Activated naive CD4-positive, alpha-beta T cell treated with anti-CD3 and anti-CD28 coated beads, Interleukin-2, amount 50 U/mL, for 72 hours (primary cell): ENCODE data around the gene ACE2. TPM values are rescaled to one million over a fixed set of nuclear protein-coding genes. Genes with fewer than 3 reads are reported as not detected.

Experiments
- ATAC-seq, 2 donors: fragments of 150-1000 bp; cut with Tn5 transposase; 2 replicates each; pipeline ENCODE4 v1.10.0; 2021; ENCODE audit warnings: mild to moderate bottlenecking in 2 of 2, moderate library complexity in 2 of 2
- DNase-seq, 2 donors: peaks; one replicate each; pipeline ENCODE4 v3.0.0; 2021 to 2022; ENCODE audit warnings: low spot score in 2 of 2
- H3K27ac Mint-ChIP-seq, 2 donors: one replicate each; pipeline ENCODE4 v1.8.0; 2022; ENCODE audit warnings: mild to moderate bottlenecking in 2 of 2, mixed read lengths in 2 of 2
- H3K36me3 Mint-ChIP-seq, 2 donors: one replicate each; pipeline ENCODE4 v1.8.0; 2022; ENCODE audit warnings: mixed read lengths in 2 of 2
- H3K9me3 Mint-ChIP-seq, 2 donors: one replicate each; pipeline ENCODE4 v1.8.0; 2022; ENCODE audit warnings: mixed read lengths in 2 of 2
- total RNA-seq, 2 donors: library from RNA; stranded (reverse); gene quantifications; one replicate each; pipeline ENCODE4 v1.2.3, GENCODE V29; 2022

The ACE2 gene
- total RNA-seq, 2 donors from 2014 or later = 0.20 TPM; not detected in 1

DNA sequence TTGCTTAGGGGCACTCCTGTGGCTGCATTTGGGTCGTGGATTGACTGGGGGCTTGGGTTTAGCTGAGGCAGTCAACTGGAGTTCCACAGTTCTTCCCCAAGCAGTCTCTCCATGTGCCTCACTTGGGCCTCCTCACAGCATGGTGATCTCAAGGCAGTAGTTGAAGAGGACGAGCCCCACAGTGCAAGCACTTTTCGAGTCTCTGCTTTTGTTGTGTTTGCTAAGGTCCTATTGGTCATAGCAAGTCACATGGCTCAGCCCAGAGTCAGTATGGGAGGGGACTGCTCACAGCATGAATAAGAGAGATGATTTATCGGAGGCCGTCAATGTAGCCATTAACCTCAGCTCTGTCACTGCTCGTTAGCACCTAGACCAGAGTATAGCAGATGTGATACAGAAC lies 70.4 kb downstream of the ACE2 start:
- Mint-ChIP-seq H3K36me3 (no peaks in the 10 kb centered on the region), H3K27ac (no peak overlapping the region), H3K9me3 (no peaks in the 10 kb centered on the region)
- DNase-seq = no peak
- no peak for ATAC-seq

DNA sequence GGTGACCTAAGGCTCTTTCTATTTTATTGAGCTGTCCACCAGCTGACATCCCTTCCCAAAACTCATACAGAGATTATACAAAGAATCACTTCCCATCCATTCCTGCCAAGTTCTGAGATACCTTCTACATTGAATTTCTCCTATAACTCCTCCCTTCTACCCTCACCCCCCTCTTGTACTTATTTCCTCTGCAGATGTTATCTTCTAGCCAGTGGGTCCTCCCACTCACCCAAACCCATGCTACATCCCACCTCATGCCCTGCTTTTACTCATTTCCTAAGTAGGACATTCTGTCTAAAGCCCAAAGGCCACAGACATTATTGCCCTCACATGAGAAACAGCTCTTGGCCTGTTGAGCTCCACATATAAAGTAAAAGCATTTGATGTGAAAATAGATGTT lies 71.6 kb downstream of the ACE2 start:
- ATAC-seq = no peak
- DNase-seq = no peak
- Mint-ChIP-seq H3K9me3 (no peaks in the 10 kb centered on the region), H3K36me3 (no peaks in the 10 kb centered on the region), H3K27ac (no peak overlapping the region)

DNA sequence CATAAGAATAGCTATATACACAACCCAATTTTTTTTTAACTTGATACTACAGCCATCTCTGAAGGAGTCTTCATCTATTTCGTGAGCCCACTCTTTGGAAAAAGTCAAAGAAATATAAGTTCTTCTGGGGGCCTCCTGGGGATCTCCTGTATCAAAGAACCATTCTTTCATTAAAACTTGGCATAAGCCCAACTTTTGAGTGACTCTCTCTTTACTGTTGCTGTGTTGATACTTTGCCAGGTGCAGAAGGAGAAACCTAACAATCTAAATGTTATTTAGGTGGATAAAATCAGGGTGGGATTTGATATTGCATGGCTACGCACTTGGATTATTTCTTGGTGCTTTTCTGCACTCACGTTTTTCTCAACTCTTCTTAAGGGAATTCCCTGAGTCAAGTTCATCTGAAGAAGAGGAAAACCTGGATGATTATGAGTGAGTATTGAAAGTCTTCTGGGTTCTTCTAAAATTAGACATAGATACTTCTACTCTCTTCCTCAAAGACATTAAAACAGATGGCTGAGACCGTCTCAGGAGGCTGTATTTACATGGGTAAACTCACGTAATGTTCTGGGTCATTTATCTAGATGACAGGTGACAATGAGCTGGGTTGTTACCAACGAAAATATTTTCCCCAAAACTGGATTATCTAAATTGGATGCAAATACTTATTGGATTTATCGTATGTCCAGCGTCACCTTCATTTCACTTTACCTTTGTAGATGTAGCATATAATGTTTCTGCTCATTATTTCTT lies 74.9 kb downstream of the ACE2 start:
- H3K36me3 Mint-ChIP-seq = no peaks in the 10 kb centered on the region
- DNase-seq (no peak), ATAC-seq (no peak)
- H3K9me3 Mint-ChIP-seq = no peaks in the 10 kb centered on the region
- no peak overlapping the region for H3K27ac Mint-ChIP-seq

DNA sequence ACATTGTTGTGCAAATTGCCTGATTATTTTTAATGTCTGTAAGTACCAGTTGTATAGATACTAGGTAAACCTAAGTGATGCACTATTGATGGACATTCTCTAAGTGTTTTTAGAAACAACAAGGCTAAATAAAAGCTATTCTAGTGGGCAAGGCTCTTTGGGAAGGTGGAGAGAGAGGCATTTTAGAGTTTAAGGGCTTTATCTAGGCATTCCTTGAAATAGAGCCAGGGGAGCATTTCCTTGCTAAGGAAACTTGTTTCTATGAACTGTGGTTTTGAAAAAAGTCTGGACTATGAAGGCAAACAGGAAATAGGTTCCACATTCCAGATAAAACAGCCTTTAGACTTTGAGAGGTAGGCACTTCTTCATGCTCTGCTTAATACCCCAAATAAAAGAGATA lies 76.3 kb downstream of the ACE2 start:
- no peak overlapping the region for H3K27ac Mint-ChIP-seq
- no peaks in the 10 kb centered on the region for H3K36me3 Mint-ChIP-seq
- DNase-seq (no peak), ATAC-seq (no peak)
- no peaks in the 10 kb centered on the region for H3K9me3 Mint-ChIP-seq

DNA sequence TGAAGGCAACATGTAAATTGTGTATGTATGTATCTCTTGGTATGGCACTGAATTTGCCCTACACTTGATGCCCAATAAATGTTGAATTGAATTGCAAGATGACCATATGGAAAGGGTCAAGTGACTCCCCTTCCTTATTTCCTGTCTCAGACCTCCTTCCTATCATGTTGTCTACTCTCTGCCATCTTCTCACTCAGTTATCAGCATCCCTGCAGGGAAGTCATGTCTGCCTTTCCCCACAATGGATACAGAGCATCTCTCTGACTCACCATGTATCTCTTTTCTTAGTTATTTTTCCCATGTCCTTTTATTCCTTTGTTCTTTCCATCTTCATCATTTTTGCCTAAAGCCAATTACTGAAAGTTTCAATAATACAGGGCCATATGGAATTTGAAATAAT lies 77.7 kb downstream of the ACE2 start:
- ATAC-seq = no peak

DNA sequence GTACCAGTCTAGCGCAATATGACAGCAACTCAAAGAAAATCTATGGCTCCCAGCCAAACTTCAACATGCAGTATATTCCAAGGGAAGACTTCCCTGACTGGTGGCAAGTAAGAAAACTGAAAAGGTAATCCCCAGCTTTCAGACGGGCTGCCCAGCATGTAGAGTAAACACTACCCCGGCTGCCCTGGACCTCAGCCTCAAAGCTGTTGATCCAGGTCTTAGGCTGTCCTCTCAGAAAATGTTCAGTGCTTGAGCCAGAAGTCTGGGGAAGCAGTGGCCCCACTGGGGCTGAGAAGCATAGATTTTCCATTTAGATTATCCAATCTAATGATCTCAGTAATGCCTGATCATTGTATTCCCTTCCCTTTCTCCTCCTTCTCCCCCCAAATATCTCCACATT lies 78.3 kb downstream of the ACE2 start:
- H3K27ac Mint-ChIP-seq = no peak overlapping the region
- DNase-seq = no peak
- H3K36me3 Mint-ChIP-seq = no peaks in the 10 kb centered on the region
- no peak for ATAC-seq
- H3K9me3 Mint-ChIP-seq = no peaks in the 10 kb centered on the region

More for the DNA sequence above, 77.7 kb downstream of the ACE2 start:
- Mint-ChIP-seq H3K9me3 (no peaks in the 10 kb centered on the region), H3K36me3 (no peaks in the 10 kb centered on the region), H3K27ac (no peak overlapping the region)
- DNase-seq = no peak

DNA sequence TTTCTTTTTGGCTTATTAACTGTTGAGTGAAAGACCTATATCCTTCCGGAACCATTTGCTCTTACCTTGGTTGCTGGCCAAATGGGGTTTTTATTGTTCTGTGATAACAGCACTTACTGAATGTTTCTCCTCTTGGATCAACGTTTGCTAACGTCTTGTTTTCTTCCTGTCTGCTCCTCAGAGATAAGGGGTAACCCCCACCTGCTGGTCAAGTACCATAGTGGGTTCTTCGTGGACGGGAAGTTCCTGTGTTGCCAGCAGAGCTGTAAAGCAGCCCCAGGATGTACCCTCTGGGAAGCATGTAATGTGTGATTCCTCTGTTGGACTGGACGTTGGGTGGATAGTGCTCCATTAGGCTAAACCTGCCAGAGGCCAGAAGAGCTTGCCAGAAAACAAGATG lies 84.8 kb downstream of the ACE2 start:
- H3K36me3 Mint-ChIP-seq = no peaks in the 10 kb centered on the region
- H3K9me3 Mint-ChIP-seq = no peaks in the 10 kb centered on the region
- no peak overlapping the region for H3K27ac Mint-ChIP-seq
- ATAC-seq (no peak), DNase-seq (no peak)

DNA sequence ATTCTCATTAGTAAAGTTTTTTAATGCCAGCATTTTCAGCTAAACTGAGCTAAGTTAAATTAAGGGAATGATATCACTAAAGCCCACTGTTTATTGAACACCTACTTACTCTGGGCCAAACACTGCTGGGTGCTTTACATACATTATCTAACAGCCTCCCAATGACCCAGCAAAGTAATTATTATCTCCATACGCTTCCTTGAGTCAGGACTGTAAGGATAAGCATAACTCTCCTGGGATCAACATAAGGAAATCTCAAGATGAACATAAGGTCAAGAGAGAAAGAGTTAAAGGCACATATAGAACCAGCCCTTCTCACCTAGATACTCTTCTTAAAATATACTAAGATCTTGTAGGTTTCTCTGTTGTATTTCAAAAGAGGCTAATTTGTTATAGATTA lies 86.5 kb downstream of the ACE2 start:
- H3K36me3 Mint-ChIP-seq = no peaks in the 10 kb centered on the region
- ATAC-seq = no peak
- no peak for DNase-seq
- no peak overlapping the region for H3K27ac Mint-ChIP-seq
- H3K9me3 Mint-ChIP-seq = no peaks in the 10 kb centered on the region

DNA sequence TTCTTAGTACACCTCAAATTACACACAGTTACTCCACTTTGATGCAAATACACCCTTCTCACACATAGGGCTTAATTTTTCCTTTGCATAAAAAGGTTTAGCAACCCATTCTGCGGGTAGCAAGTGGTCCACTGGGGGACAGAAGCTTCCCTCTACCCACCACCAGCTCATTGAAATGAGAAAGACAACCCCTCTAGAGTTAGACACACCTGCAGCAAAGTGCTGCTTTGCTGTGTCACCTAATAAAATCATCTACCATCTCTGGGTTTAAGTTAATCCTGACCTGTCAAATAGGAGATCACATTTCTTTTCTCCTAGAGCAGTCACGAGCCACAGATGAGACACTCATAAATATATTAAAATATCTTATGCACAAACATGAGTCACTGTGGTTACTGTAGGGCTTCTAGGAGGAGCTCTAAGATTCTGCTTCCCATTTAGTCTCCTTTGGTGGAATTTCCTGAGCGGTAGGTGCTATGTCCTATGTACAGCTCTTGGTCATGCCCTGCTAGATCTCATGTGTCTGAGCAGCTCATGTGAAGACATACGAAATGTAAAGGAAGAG lies 88.3 kb downstream of the ACE2 start:
- no peak overlapping the region for H3K27ac Mint-ChIP-seq
- ATAC-seq (no peak), DNase-seq (no peak)

DNA sequence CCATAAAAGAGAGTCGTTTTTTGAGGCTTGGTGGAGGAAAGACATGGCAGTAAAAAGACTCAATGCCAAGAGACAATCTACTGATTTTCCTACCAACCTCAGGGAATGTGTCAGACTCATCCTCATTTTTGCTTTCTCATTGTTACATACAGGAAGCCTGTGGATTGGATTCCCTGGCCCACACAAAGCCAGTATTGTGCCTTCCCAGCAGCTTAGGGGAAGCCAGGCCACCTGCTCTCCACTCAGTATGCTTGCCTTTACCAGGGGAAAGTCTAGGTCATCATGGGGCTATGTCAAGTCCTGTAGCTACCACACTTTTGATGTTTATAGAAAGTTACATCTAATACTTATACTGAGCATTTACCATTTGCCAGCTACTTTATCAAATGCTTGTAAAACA lies 89.2 kb downstream of the ACE2 start:
- no peak for DNase-seq
- Mint-ChIP-seq H3K27ac (no peak overlapping the region), H3K9me3 (no peaks in the 10 kb centered on the region), H3K36me3 (no peaks in the 10 kb centered on the region)
- ATAC-seq = no peak

More for the DNA sequence above, 88.3 kb downstream of the ACE2 start:
- Mint-ChIP-seq H3K36me3 (no peaks in the 10 kb centered on the region), H3K9me3 (no peaks in the 10 kb centered on the region)

Other genes with a start within 250 kb of the ACE2 start
- not detected for gene VEGFD, start 216.5 kb downstream of the ACE2 start, total RNA-seq
- gene PIR, start 107.6 kb downstream of the ACE2 start, total RNA-seq = 1 to 10 TPM; 4.6 to 4.7 TPM
- gene BMX, start 100.2 kb downstream of the ACE2 start, total RNA-seq = not detected
- gene CLTRN, start 63.8 kb upstream of the ACE2 start, total RNA-seq = 1 to 10 TPM in 1 of 2 donors, not detected in 1; 1.0 TPM
- 10 to 100 TPM; 12.4 to 15.4 TPM for gene CA5B, start 137.3 kb upstream of the ACE2 start, total RNA-seq
- gene ZRSR2, start 189.5 kb upstream of the ACE2 start, total RNA-seq = 10 to 100 TPM; 12.3 to 16.9 TPM